GM12891 (cell line): ENCODE data around the gene ZNF473.

Source experiments
- POLR2A ChIP-seq: IDR thresholded peaks from 2 replicates; pipeline ENCODE4 v1.6.1; 2011; ENCODE audit warnings: low read depth, low read length, control low read depth
- POLR2AphosphoS5 ChIP-seq: IDR thresholded peaks from 2 replicates; pipeline ENCODE4 v1.6.1; 2011; ENCODE audit warnings: low read depth, low read length, control low read depth

DNA sequence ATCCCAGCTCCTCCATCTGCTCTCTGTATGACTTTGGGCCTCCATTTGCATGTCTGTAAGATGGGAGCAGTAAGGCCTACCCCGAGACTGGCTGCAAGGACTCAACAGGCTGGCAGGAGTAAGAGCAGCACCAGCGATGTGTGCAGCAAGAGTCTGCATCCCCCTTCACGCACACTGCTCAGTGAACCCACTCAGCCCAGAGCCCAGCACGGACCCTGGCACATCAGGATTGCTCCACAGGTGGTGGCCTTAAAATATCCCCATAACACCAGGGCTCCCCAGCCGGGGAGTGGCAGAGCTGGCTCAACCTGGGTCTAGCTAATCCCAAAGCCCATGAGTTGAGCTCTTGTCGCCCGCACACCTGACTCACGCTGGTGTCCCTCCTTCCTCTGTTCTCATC is 24.0 kb upstream of the ZNF473 start:
- TF ChIP-seq POLR2A (no peak), POLR2AphosphoS5 (no peak)
